GM12878 (cell line): ENCODE data around the gene GK. TPM values are rescaled to one million over a fixed set of nuclear protein-coding genes. Genes with fewer than 3 reads are reported as not detected.

Source experiments
- BRCA1 ChIP-seq: IDR thresholded peaks from 2 replicates; pipeline ENCODE4 v1.6.1; 2011; ENCODE audit warnings: low read depth, low read length, improper control_type of control experiment
- CBX5 ChIP-seq: sonication (generic); IDR thresholded peaks from 2 replicates; pipeline ENCODE4 v1.6.1; 2016; ENCODE audit warnings: low read depth, moderate library complexity, mild to moderate bottlenecking, inconsistent platforms
- CREM ChIP-seq: IDR thresholded peaks from 2 replicates; pipeline ENCODE4 v1.6.1; 2014; ENCODE audit warnings: antibody characterized with exemption, low read depth
- EP300 ChIP-seq, 2 experiments: fragments of 150-350 bp in 1 of 2; IDR thresholded peaks; 2 replicates each; pipeline ENCODE4 v1.6.1; 2011 to 2012; ENCODE audit warnings: low read depth in 2 of 2, low read length in 2 of 2, borderline replicate concordance in 1 of 2, improper control_type of control experiment in 1 of 2, inconsistent platforms in 1 of 2; ENCODE audit not compliant: control insufficient read depth in 1 of 2
- MEF2B ChIP-seq: fragments of 450-650 bp; IDR thresholded peaks from 2 replicates; pipeline ENCODE4 v1.6.1; 2018; ENCODE audit warnings: mild to moderate bottlenecking, moderate library complexity; ENCODE audit not compliant: partially characterized antibody, poor library complexity, severe bottlenecking
- MTA2 ChIP-seq: fragments of 450-650 bp; IDR thresholded peaks from 2 replicates; pipeline ENCODE4 v1.6.1; 2016; ENCODE audit warnings: low read depth, mild to moderate bottlenecking, moderate library complexity
- MYB ChIP-seq: fragments of 150-350 bp; IDR thresholded peaks from 2 replicates; pipeline ENCODE4 v1.6.1; 2014; ENCODE audit warnings: mild to moderate bottlenecking, low read depth, low read length, borderline replicate concordance
- NR2C2 ChIP-seq: IDR thresholded peaks from 2 replicates; pipeline ENCODE4 v1.6.1; 2011; ENCODE audit warnings: borderline replicate concordance, low read depth; ENCODE audit not compliant: control insufficient read depth, insufficient read length
- NR2F1 ChIP-seq: fragments of 450-650 bp; conservative IDR thresholded peaks from 2 replicates; pipeline ENCODE4 v1.6.1; 2017; ENCODE audit warnings: mild to moderate bottlenecking
- PAX8 ChIP-seq: fragments of 450-650 bp; IDR thresholded peaks from 2 replicates; pipeline ENCODE4 v1.6.1; 2017; ENCODE audit warnings: mild to moderate bottlenecking, moderate library complexity
- PBX3 ChIP-seq: IDR thresholded peaks from 2 replicates; pipeline ENCODE4 v1.6.1; 2011; ENCODE audit warnings: mild to moderate bottlenecking, low read depth, low read length, moderate library complexity; ENCODE audit not compliant: insufficient replicate concordance
- PML ChIP-seq: IDR thresholded peaks from 2 replicates; pipeline ENCODE4 v1.6.1; 2012; ENCODE audit warnings: low read length, inconsistent platforms
- POLR2AphosphoS5 ChIP-seq: IDR thresholded peaks from 2 replicates; pipeline ENCODE4 v1.6.1; 2011; ENCODE audit warnings: mild to moderate bottlenecking, low read length, inconsistent platforms
- RAD51 ChIP-seq: fragments of 450-650 bp; IDR thresholded peaks from 2 replicates; pipeline ENCODE4 v1.6.1; 2016; ENCODE audit warnings: moderate library complexity, mild to moderate bottlenecking, inconsistent platforms
- RB1 ChIP-seq: fragments of 450-650 bp; formaldehyde crosslinking; IDR thresholded peaks from 2 replicates; pipeline ENCODE4 v1.6.1; 2017; ENCODE audit warnings: mild to moderate bottlenecking, borderline replicate concordance
- SMAD5 ChIP-seq: IDR thresholded peaks from 2 replicates; pipeline ENCODE4 v1.6.1; 2016; ENCODE audit warnings: antibody characterized with exemption, low read depth
- TAF1 ChIP-seq: IDR thresholded peaks from 2 replicates; pipeline ENCODE4 v1.6.1; 2011; ENCODE audit warnings: mild to moderate bottlenecking, low read depth, low read length, borderline replicate concordance
- TCF12 ChIP-seq: IDR thresholded peaks from 2 replicates; pipeline ENCODE4 v1.6.1; 2011; ENCODE audit warnings: low read depth, mild to moderate bottlenecking, low read length
- TCF7 ChIP-seq: IDR thresholded peaks from 2 replicates; pipeline ENCODE4 v1.6.1; 2014; ENCODE audit warnings: antibody characterized with exemption, borderline replicate concordance
- USF1 ChIP-seq: IDR thresholded peaks from 2 replicates; pipeline ENCODE4 v1.6.1; 2011; ENCODE audit warnings: borderline replicate concordance, low read depth, mild to moderate bottlenecking, moderate library complexity, mixed read lengths, low read length; ENCODE audit not compliant: insufficient read depth; ENCODE audit errors: extremely low read length
- WRNIP1 ChIP-seq: IDR thresholded peaks from 2 replicates; pipeline ENCODE4 v1.6.1; 2011; ENCODE audit warnings: low read depth, low read length, improper control_type of control experiment, borderline replicate concordance
- ZNF207 ChIP-seq: fragments of 450-650 bp; IDR thresholded peaks from 2 replicates; pipeline ENCODE4 v1.6.1; 2014; ENCODE audit warnings: antibody characterized with exemption, mild to moderate bottlenecking, borderline replicate concordance
- ZSCAN29 ChIP-seq: fragments of 450-650 bp; IDR thresholded peaks from 2 replicates; pipeline ENCODE4 v1.6.1; 2017; ENCODE audit warnings: mild to moderate bottlenecking, moderate library complexity
- ZZZ3 ChIP-seq: IDR thresholded peaks from 2 replicates; pipeline ENCODE4 v1.6.1; 2011; ENCODE audit warnings: low read depth; ENCODE audit not compliant: control insufficient read depth, insufficient read length
- polyA plus RNA-seq, 11 experiments: library from polyadenylated mRNA; depleted of rRNA in 4 of 11; unstranded in 6 of 11; stranded (reverse) in 5 of 11; fragments of >200 nt; fragmentation: Nextera tagmentation in 4 of 11; fragmentation: Illumina TruSeq in 1 of 11; extraction: Ambion mirVana in 4 of 11; extraction: Trizol in 1 of 11; gene quantifications; 1 replicate in 1 of 11; 2 replicates in 10 of 11; pipeline versions ENCODE4 v1.2.1 to v1.2.3, GENCODE V29; 2011 to 2016; ENCODE audit warnings: inconsistent platforms in 2 of 11, missing spikeins in 2 of 11, low read depth in 1 of 11
- total RNA-seq, 4 experiments: library from RNA; depleted of rRNA in 3 of 4; stranded (reverse); fragments of >200 nt in 3 of 4; fragmentation: Illumina TruSeq in 1 of 4; extraction: Trizol in 1 of 4; gene quantifications; 2 replicates each; pipeline versions ENCODE4 v1.2.1 to v1.2.3, GENCODE V29; 2013 to 2021
- TF ChIP-seq, protein P1 (sequence below): fragments of 450-650 bp; formaldehyde crosslinking; IDR thresholded peaks from 2 replicates; pipeline ENCODE4 v1.5.0; 2022; ENCODE audit warnings: mild to moderate bottlenecking, missing genetic modification characterization
- TF ChIP-seq, protein P2 (sequence below): fragments of 150-350 bp; IDR thresholded peaks from 2 replicates; pipeline ENCODE4 v1.6.1; 2014; ENCODE audit warnings: mild to moderate bottlenecking, low read depth, low read length

The GK gene
- total and polyA plus RNA-seq, 10 of the 15 experiments (the other 5 are each of a cell fraction or from before 2014, with no cell fraction given), result 6.3 to 22.3 (median 11.1) TPM

- TF ChIP-seq CBX5 (peak; percentile 91; the same call in 1 of the 2 replicates), MYB (no peak), NR2F1 (peak; percentile 80), POLR2AphosphoS5 (no peak), CREM (peak; percentile 88), TCF12 (0 out of 2 replicates have a peak, but pooled peaks have one; percentile 45), TCF7 (peak; percentile 79), EP300 (IDR thresholded peaks at IDR 0.05; ENCODE audit: borderline replicate concordance in 1 of 2, control insufficient read depth in 1 of 2, low read depth in 2 of 2, low read length in 2 of 2) (peak; percentile 95 to 97), ZZZ3 (no peak), WRNIP1 (no peak), RAD51 (0 out of 2 replicates have a peak, but pooled peaks have one; percentile 24), ZSCAN29 (no peak), USF1 (no peak), PAX8 (no peak), NR2C2 (no peak), PBX3 (peak; percentile 54), SMAD5 (no peak), MTA2 (peak; percentile 98), RB1 (no peak), MEF2B (peak; percentile 76), PML (peak; percentile 58; the same call in 1 of the 2 replicates), ZNF207 (no peak), BRCA1 (no peak), TAF1 (no peak)
- TF ChIP-seq, protein P1, sequence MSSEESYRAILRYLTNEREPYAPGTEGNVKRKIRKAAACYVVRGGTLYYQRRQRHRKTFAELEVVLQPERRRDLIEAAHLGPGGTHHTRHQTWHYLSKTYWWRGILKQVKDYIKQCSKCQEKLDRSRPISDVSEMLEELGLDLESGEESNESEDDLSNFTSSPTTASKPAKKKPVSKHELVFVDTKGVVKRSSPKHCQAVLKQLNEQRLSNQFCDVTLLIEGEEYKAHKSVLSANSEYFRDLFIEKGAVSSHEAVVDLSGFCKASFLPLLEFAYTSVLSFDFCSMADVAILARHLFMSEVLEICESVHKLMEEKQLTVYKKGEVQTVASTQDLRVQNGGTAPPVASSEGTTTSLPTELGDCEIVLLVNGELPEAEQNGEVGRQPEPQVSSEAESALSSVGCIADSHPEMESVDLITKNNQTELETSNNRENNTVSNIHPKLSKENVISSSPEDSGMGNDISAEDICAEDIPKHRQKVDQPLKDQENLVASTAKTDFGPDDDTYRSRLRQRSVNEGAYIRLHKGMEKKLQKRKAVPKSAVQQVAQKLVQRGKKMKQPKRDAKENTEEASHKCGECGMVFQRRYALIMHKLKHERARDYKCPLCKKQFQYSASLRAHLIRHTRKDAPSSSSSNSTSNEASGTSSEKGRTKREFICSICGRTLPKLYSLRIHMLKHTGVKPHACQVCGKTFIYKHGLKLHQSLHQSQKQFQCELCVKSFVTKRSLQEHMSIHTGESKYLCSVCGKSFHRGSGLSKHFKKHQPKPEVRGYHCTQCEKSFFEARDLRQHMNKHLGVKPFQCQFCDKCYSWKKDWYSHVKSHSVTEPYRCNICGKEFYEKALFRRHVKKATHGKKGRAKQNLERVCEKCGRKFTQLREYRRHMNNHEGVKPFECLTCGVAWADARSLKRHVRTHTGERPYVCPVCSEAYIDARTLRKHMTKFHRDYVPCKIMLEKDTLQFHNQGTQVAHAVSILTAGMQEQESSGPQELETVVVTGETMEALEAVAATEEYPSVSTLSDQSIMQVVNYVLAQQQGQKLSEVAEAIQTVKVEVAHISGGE (CRISPR knock-in tag), result no peak
- TF ChIP-seq, protein P2, sequence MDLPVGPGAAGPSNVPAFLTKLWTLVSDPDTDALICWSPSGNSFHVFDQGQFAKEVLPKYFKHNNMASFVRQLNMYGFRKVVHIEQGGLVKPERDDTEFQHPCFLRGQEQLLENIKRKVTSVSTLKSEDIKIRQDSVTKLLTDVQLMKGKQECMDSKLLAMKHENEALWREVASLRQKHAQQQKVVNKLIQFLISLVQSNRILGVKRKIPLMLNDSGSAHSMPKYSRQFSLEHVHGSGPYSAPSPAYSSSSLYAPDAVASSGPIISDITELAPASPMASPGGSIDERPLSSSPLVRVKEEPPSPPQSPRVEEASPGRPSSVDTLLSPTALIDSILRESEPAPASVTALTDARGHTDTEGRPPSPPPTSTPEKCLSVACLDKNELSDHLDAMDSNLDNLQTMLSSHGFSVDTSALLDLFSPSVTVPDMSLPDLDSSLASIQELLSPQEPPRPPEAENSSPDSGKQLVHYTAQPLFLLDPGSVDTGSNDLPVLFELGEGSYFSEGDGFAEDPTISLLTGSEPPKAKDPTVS, result no peak
Observed at GRCh38 chrX:30713061-30713525, 59.9 kb downstream of the GK start (continued).
